H1 (cell line): ENCODE results near the gene ZBTB25.

Experiments
- CTCF ChIP-seq, 3 experiments: IDR thresholded peaks; 1 replicate in 2 of 3; 2 replicates in 1 of 3; pipeline versions ENCODE4 v1.5.1 to v1.6.1; 2011; ENCODE audit warnings: low read length in 3 of 3, mild to moderate bottlenecking in 3 of 3, inconsistent platforms in 2 of 3, low read depth in 1 of 3, moderate library complexity in 1 of 3; ENCODE audit not compliant: insufficient read depth in 1 of 3; ENCODE audit errors: control extremely low read depth in 1 of 3
- YY1 ChIP-seq: IDR thresholded peaks from 2 replicates; pipeline ENCODE4 v1.6.1; 2011; ENCODE audit warnings: low read depth, mild to moderate bottlenecking, low read length

- TF ChIP-seq YY1 (no peak), CTCF (IDR thresholded peaks at IDR 0.05; ENCODE audit: control extremely low read depth in 1 of 3, insufficient read depth in 1 of 3, low read depth in 1 of 3, low read length in 3 of 3) (peak in 1 of 3 experiments; percentile 0; a peak in 1 of 4 replicates)
Measured at GRCh38 chr14:64504897-64505794, 1.5 kb upstream of the ZBTB25 start.
